GM23338 (cell line): ENCODE results near the gene CPD. TPM values are rescaled to one million over a fixed set of nuclear protein-coding genes. Genes with fewer than 3 reads are reported as not detected.

Source experiments
- ATAC-seq: fragments of 200-7000 bp; cut with Tn5 transposase; 3 replicates; pipeline ENCODE4 v1.9.1; 2020
- DNase-seq: peaks from one replicate; pipeline ENCODE4 v3.0.0-alpha.2; 2015; ENCODE audit warnings: low spot score
- H2AFZ ChIP-seq: fragments of 200-600 bp; sonication (generic); 2 replicates; pipeline ENCODE4 v1.8.0; 2016; ENCODE audit warnings: antibody characterized with exemption, mild to moderate bottlenecking, moderate library complexity
- H3F3A ChIP-seq: fragments of 200-600 bp; sonication (generic); replicated peaks from 2 replicates; pipeline ENCODE4 v1.8.0; 2017; ENCODE audit warnings: antibody characterized with exemption, mixed run types, low read depth
- H3K27ac ChIP-seq: fragments of 200-600 bp; sonication (generic); 2 replicates; pipeline ENCODE4 v1.6.1; 2016; ENCODE audit warnings: low read depth
- H3K27me3 ChIP-seq: fragments of 200-600 bp; sonication (generic); 2 replicates; pipeline ENCODE4 v1.8.0; 2016; ENCODE audit warnings: mild to moderate bottlenecking, mixed run types, moderate library complexity; ENCODE audit not compliant: insufficient read depth
- H3K36me3 ChIP-seq: fragments of 200-600 bp; sonication (generic); 2 replicates; pipeline ENCODE4 v1.8.0; 2016; ENCODE audit warnings: mild to moderate bottlenecking; ENCODE audit not compliant: insufficient read depth
- H3K4me1 ChIP-seq: fragments of 200-600 bp; sonication (generic); 2 replicates; pipeline ENCODE4 v1.8.0; 2016; ENCODE audit warnings: mild to moderate bottlenecking, moderate library complexity; ENCODE audit not compliant: insufficient read depth
- H3K4me2 ChIP-seq: fragments of 200-600 bp; sonication (generic); 2 replicates; pipeline ENCODE4 v1.7.1; 2017; ENCODE audit warnings: mixed run types
- H3K4me3 ChIP-seq: fragments of 200-600 bp; sonication (generic); 2 replicates; pipeline ENCODE4 v1.6.1; 2016; ENCODE audit warnings: mixed run types
- H3K79me2 ChIP-seq: fragments of 200-600 bp; sonication (generic); replicated peaks from 2 replicates; pipeline ENCODE4 v1.8.0; 2017; ENCODE audit warnings: mild to moderate bottlenecking; ENCODE audit not compliant: insufficient read depth
- H3K9me2 ChIP-seq: fragments of 200-600 bp; sonication (generic); 2 replicates; pipeline ENCODE4 v1.8.0; 2017; ENCODE audit not compliant: insufficient read depth
- H4K20me1 ChIP-seq: fragments of 200-600 bp; sonication (generic); replicated peaks from 2 replicates; pipeline ENCODE4 v1.8.0; 2017; ENCODE audit warnings: mild to moderate bottlenecking; ENCODE audit not compliant: insufficient read depth
- H3K27ac Mint-ChIP-seq: 2 replicates; pipeline ENCODE4 v1.8.0; 2020; ENCODE audit warnings: inconsistent platforms, mild to moderate bottlenecking, moderate library complexity, mixed read lengths
- H3K27me3 Mint-ChIP-seq: 3 replicates; pipeline ENCODE4 v1.8.0; 2022; ENCODE audit warnings: low read depth, mild to moderate bottlenecking, moderate library complexity, mixed read lengths, inconsistent platforms; ENCODE audit not compliant: insufficient read depth, poor library complexity
- H3K36me3 Mint-ChIP-seq: 3 replicates; pipeline ENCODE4 v1.8.0; 2021; ENCODE audit warnings: low read depth, mild to moderate bottlenecking, inconsistent platforms, moderate library complexity, mixed read lengths
- H3K4me1 Mint-ChIP-seq: 3 replicates; pipeline ENCODE4 v1.8.0; 2020; ENCODE audit warnings: mild to moderate bottlenecking, inconsistent platforms, mixed read lengths
- H3K4me3 Mint-ChIP-seq: 3 replicates; pipeline ENCODE4 v1.8.0; 2021; ENCODE audit warnings: moderate library complexity, mild to moderate bottlenecking, inconsistent platforms, mixed read lengths
- H3K9me3 Mint-ChIP-seq: 3 replicates; pipeline ENCODE4 v1.8.0; 2020; ENCODE audit warnings: moderate library complexity, mild to moderate bottlenecking, inconsistent platforms, mixed read lengths
- CTCF ChIP-seq, 2 experiments: fragments of 200-600 bp in 1 of 2; sonication (generic) in 1 of 2; conservative IDR thresholded peaks; 2 replicates each; pipeline versions ENCODE4 v1.5.1 to v1.6.1; 2016 to 2017; ENCODE audit warnings: antibody characterized with exemption in 2 of 2, low read depth in 2 of 2, mild to moderate bottlenecking in 2 of 2, moderate library complexity in 1 of 2
- ETS1 ChIP-seq: IDR thresholded peaks from 2 replicates; pipeline ENCODE4 v1.6.1; 2016; ENCODE audit warnings: antibody characterized with exemption
- EZH2 ChIP-seq: fragments of 200-600 bp; sonication (generic); IDR thresholded peaks from one replicate; pipeline ENCODE4 v1.8.0; 2017; ENCODE audit warnings: antibody characterized with exemption, mild to moderate bottlenecking, low read depth; ENCODE audit not compliant: unreplicated experiment
- NANOG ChIP-seq: IDR thresholded peaks from 2 replicates; pipeline ENCODE4 v1.6.1; 2016; ENCODE audit warnings: antibody characterized with exemption, borderline replicate concordance
- POLR2AphosphoS5 ChIP-seq: IDR thresholded peaks from 2 replicates; pipeline ENCODE4 v1.6.1; 2016; ENCODE audit warnings: antibody characterized with exemption, low read depth
- STAT1 ChIP-seq: IDR thresholded peaks from one replicate; pipeline ENCODE4 v1.6.1; 2016; ENCODE audit warnings: antibody characterized with exemption; ENCODE audit not compliant: unreplicated experiment
- ZNF114 ChIP-seq: fragments of 250-450 bp; sonication (Bioruptor Pico); IDR thresholded peaks from 2 replicates; pipeline ENCODE4 v1.5.0; 2020; ENCODE audit warnings: mild to moderate bottlenecking, moderate library complexity
- ZNF331 ChIP-seq: fragments of 250-450 bp; sonication (Bioruptor Pico); IDR thresholded peaks from 2 replicates; pipeline ENCODE4 v1.5.0; 2020; ENCODE audit warnings: low read depth, mild to moderate bottlenecking, moderate library complexity
- ZNF462 ChIP-seq: fragments of 250-450 bp; sonication (Bioruptor Pico); IDR thresholded peaks from 2 replicates; pipeline ENCODE4 v1.5.0; 2020; ENCODE audit warnings: mild to moderate bottlenecking, moderate library complexity
- polyA plus RNA-seq: library from polyadenylated mRNA; unstranded; fragments of >200 nt; fragmentation: Nextera tagmentation; extraction: Ambion mirVana; gene quantifications from 2 replicates; pipeline ENCODE4 v1.2.1, GENCODE V29; 2016
- total RNA-seq: library from RNA; depleted of rRNA; stranded (reverse); fragments of >200 nt; shearing (Covaris generic); gene quantifications from 2 replicates; pipeline ENCODE4 v1.2.3, GENCODE V29; 2014

The CPD gene
- total and polyA plus RNA-seq, 2 experiments from 2014 or later: 6.2 to 57.8 TPM

- H3K4me3 Mint-ChIP-seq: no peak overlapping the region
- TF ChIP-seq CTCF (conservative IDR thresholded peaks at IDR 0.05; ENCODE audit: low read depth in 2 of 2) (no peak), EZH2 (no peak), STAT1 (no peak), ZNF331 (CRISPR knock-in tag) (no peak), ZNF114 (CRISPR knock-in tag) (no peak), ZNF462 (no peak), POLR2AphosphoS5 (no peak), ETS1 (no peak), NANOG (no peak)
- H3K36me3 Mint-ChIP-seq: no peaks in the 10 kb centered on the region
- peaks cover 8% of the 10 kb centered on the region for H3K27me3 Mint-ChIP-seq
- H3K36me3 ChIP-seq: no peaks in the 10 kb centered on the region
- H4K20me1 ChIP-seq: 0 out of 2 replicates have a peak, but pooled peaks cover 3% of the 10 kb centered on the region
- H3K4me1 Mint-ChIP-seq: peaks cover 13% of the 10 kb centered on the region
- DNase-seq (no peak), ATAC-seq (no peak)
- no peaks in the 10 kb centered on the region for H3K79me2 ChIP-seq
- H3K27ac ChIP-seq: no peak overlapping the region
- H2AFZ ChIP-seq: no peak overlapping the region
- no peak overlapping the region for H3K4me3 ChIP-seq
- H3F3A ChIP-seq: no peaks in the 10 kb centered on the region
- no peak overlapping the region for H3K4me2 ChIP-seq
- no peaks in the 10 kb centered on the region; the same call in 1 of the 2 replicates for H3K9me2 ChIP-seq
- H3K4me1 ChIP-seq: no peaks in the 10 kb centered on the region
- H3K9me3 Mint-ChIP-seq: no peaks in the 10 kb centered on the region; the same call in 2 of the 3 replicates
- no peaks in the 10 kb centered on the region for H3K27me3 ChIP-seq
- H3K27ac Mint-ChIP-seq: no peak overlapping the region
These were observed 39.6 kb upstream of the CPD start for GRCh38 chr17:30339086-30339485.
